Upper lobe of left lung (tissue), 6 donors: Measurements from ENCODE around the gene RASSF7. TPM values are rescaled to one million over a fixed set of nuclear protein-coding genes. Genes with fewer than 3 reads are reported as not detected.

Experiments used
- ATAC-seq, 2 donors: fragments of 200-7000 bp; cut with Tn5 transposase; one replicate each; pipeline ENCODE4 v1.9.1; 2022; ENCODE audit warnings: mild to moderate bottlenecking in 2 of 2, moderate library complexity in 2 of 2; ENCODE audit not compliant: low FRiP score in 2 of 2
- DNase-seq, 2 donors: peaks; one replicate each; pipeline ENCODE4 v3.0.0-alpha.2; 2019 to 2020
- H3K27ac ChIP-seq, 4 donors: fragments of 200-600 bp; sonication (generic); one replicate each; pipeline ENCODE4 v1.5.1; 2016 to 2019
- H3K27me3 ChIP-seq, 4 donors: fragments of 200-600 bp; sonication (generic); one replicate each; pipeline ENCODE4 v1.5.1; 2017 to 2019
- H3K36me3 ChIP-seq, 4 donors: fragments of 200-600 bp; sonication (generic); one replicate each; pipeline ENCODE4 v1.5.1; 2016 to 2019
- H3K4me1 ChIP-seq, 4 donors: fragments of 200-600 bp; sonication (generic); one replicate each; pipeline ENCODE4 v1.5.1; 2018 to 2019
- H3K4me3 ChIP-seq, 4 donors: fragments of 200-600 bp; sonication (generic); one replicate each; pipeline ENCODE4 v1.5.1; 2017 to 2019; ENCODE audit warnings: mild to moderate bottlenecking in 2 of 4, moderate library complexity in 1 of 4
- H3K9me3 ChIP-seq, 4 donors: fragments of 200-600 bp; sonication (generic); one replicate each; pipeline ENCODE4 v1.5.1; 2018 to 2019
- CTCF ChIP-seq, 6 experiments: fragments of 450-650 bp in 4 of 6; fragments of 200-600 bp in 2 of 6; sonication (generic) in 2 of 6; IDR thresholded peaks; one replicate each; pipeline ENCODE4 v1.5.1; 2016 to 2019; ENCODE audit warnings: antibody characterized with exemption in 6 of 6
- EP300 ChIP-seq, 4 donors: sonication (generic); formaldehyde crosslinking; IDR thresholded peaks; one replicate each; pipeline ENCODE4 v1.5.1; 2017; ENCODE audit warnings: antibody characterized with exemption in 4 of 4, control low read depth in 2 of 4
- POLR2A ChIP-seq, 4 donors: fragments of 450-650 bp; IDR thresholded peaks; one replicate each; pipeline ENCODE4 v1.5.1; 2016 to 2017; ENCODE audit warnings: antibody characterized with exemption in 4 of 4, mild to moderate bottlenecking in 2 of 4
- POLR2AphosphoS5 ChIP-seq, 2 donors: sonication (generic); formaldehyde crosslinking; IDR thresholded peaks; one replicate each; pipeline ENCODE4 v1.5.1; 2017; ENCODE audit warnings: antibody characterized with exemption in 2 of 2
- WGBS, 2 donors: methylation state at CpG; one replicate each; pipeline ENCODE4 v1.1.5; 2017 to 2018; 5-methylcytosine and 5-hydroxymethylcytosine counted together
- total RNA-seq, 6 donors: library from RNA; depleted of rRNA in 4 of 6; stranded (reverse); fragments of >200 nt in 4 of 6; gene quantifications; one replicate each; pipeline versions ENCODE4 v1.1.0 to v1.2.1, GENCODE V29; 2016 to 2021
- donor health status: DM: no; HTN: no; CAD: no; lungs with moderate emphysema.
- donor health status: DM: no; HTN: yes; CAD: no; lungs with severe emphysema.

The RASSF7 gene
- total RNA-seq, 6 donors from 2014 or later, result 80.2 to 222 (median 129) TPM

GRCh38 chr11:535519-536454 lies 25.0 kb upstream of the RASSF7 start, which contains the start of gene HRAS:
Gene HRAS (minus strand): TSS chr11:535576.
- DNase-seq, result peak; percentile 95 to 99
- 3% methylated on average over 17 to 68 of the region's 97 CpGs for WGBS, 2 donors

GRCh38 chr11:536841-537621 lies 23.7 kb upstream of the RASSF7 start, which contains the start of gene LRRC56:
Gene LRRC56 (plus strand): TSS chr11:537527. CDS start chr11:540685, 3,158 bp downstream.
- ATAC-seq (peak; percentile 54 to 64), DNase-seq (peak; percentile 92 to 98)
- Histone ChIP-seq H3K27ac (peak within 1 kb of the TSS; percentile 47 to 89 (median 84)), H3K27me3 (no peaks in the 10 kb centered on the region), H3K4me1 (peaks cover 31 to 49% (median 34%) of the 10 kb centered on the region in 4 donors), H3K36me3 (peaks cover 4 to 18% (median 12%) of the 10 kb centered on the region in 4 donors), H3K4me3 (peak within 1 kb of the TSS; percentile 3 to 97 (median 91)), H3K9me3 (no peaks in the 10 kb centered on the region)
- TF ChIP-seq POLR2A (IDR thresholded peaks at IDR 0.05), result peak in 2 of 4 donors; percentile 41 to 46
- TF ChIP-seq EP300 (IDR thresholded peaks at IDR 0.05), result peak in 1 of 4 donors; percentile 16
- TF ChIP-seq CTCF (IDR thresholded peaks at IDR 0.05), result peak in 2 of 6 experiments; percentile 17 to 20
- peak in 1 of 2 donors; percentile 65 for TF ChIP-seq POLR2AphosphoS5 (IDR thresholded peaks at IDR 0.05)
- WGBS, 2 donors, result 6% methylated on average over 55 of the region's 93 CpGs; no CpG with 5 or more reads in 1 of the 2 donors

More at GRCh38 chr11:535519-536454, 25.0 kb upstream of the RASSF7 start, which contains the start of gene HRAS:
- H3K27me3 ChIP-seq, result no peaks in the 10 kb centered on the region
- H3K4me1 ChIP-seq, result peaks cover 31 to 49% (median 34%) of the 10 kb centered on the region in 4 donors
- peak; percentile 92 to 95 for ATAC-seq
- peak within 1 kb of the TSS; percentile 89 to 97 (median 91) for H3K4me3 ChIP-seq
- TF ChIP-seq POLR2A (IDR thresholded peaks at IDR 0.05) (peak in 3 of 4 donors; percentile 59 to 81 (median 63)), EP300 (IDR thresholded peaks at IDR 0.05) (no peak), CTCF (IDR thresholded peaks at IDR 0.05) (no peak), POLR2AphosphoS5 (IDR thresholded peaks at IDR 0.05) (peak in 1 of 2 donors; percentile 71)
- no peaks in the 10 kb centered on the region for H3K9me3 ChIP-seq
- peaks cover 5 to 30% (median 22%) of the 10 kb centered on the region in 4 donors for H3K36me3 ChIP-seq
- peak within 1 kb of the TSS; percentile 77 to 89 (median 84) for H3K27ac ChIP-seq

GRCh38 chr11:537622-538430 lies 22.9 kb upstream of the RASSF7 start:
- Histone ChIP-seq H3K27me3 (no peaks in the 10 kb centered on the region), H3K4me3 (peak overlapping the region; percentile 3 to 97 (median 91)), H3K36me3 (peaks cover 2 to 10% (median 6%) of the 10 kb centered on the region in 4 donors), H3K9me3 (no peaks in the 10 kb centered on the region), H3K27ac (peak overlapping the region; percentile 26 to 89 (median 84)), H3K4me1 (peaks cover 31 to 43% (median 34%) of the 10 kb centered on the region in 4 donors)
- DNase-seq (peak in 1 of 2 donors; percentile 62), ATAC-seq (no peak)
- TF ChIP-seq CTCF (IDR thresholded peaks at IDR 0.05), result no peak
- no peak for TF ChIP-seq POLR2AphosphoS5 (IDR thresholded peaks at IDR 0.05)
- no peak for TF ChIP-seq POLR2A (IDR thresholded peaks at IDR 0.05)
- no peak for TF ChIP-seq EP300 (IDR thresholded peaks at IDR 0.05)
- 65 to 80% methylated on average over 7 of the region's 19 CpGs for WGBS, 2 donors
